Kidney (tissue), 14 donors: ENCODE data around the gene PTOV1. TPM values are rescaled to one million over a fixed set of nuclear protein-coding genes. Genes with fewer than 3 reads are reported as not detected.
A peak's percentile ranks its signal among the peaks of the same experiment; 100 is the strongest.

Experiments
- DNase-seq, 5 donors: peaks; one replicate each; pipeline ENCODE4 v3.0.0-alpha.2; 2013 to 2020
- FAIRE-seq: peaks from 2 replicates; lab custom pipeline; 2012; peaks lifted over from hg19 to GRCh38; lab: Jason Lieb, UNC
- H3K27ac ChIP-seq, 2 donors: one replicate each; pipeline ENCODE4 v1.7.0; 2013; ENCODE audit warnings: low read depth in 2 of 2, low read length in 2 of 2, inconsistent platforms in 1 of 2
- H3K27me3 ChIP-seq: one replicate; pipeline ENCODE4 v1.7.1; 2013; ENCODE audit warnings: low read length, inconsistent platforms; ENCODE audit not compliant: control insufficient read depth, insufficient read depth
- H3K36me3 ChIP-seq, 3 donors: one replicate each; pipeline versions ENCODE4 v1.7.0 to v1.7.1; 2013; ENCODE audit warnings: low read length in 3 of 3, control low read depth in 1 of 3, inconsistent platforms in 1 of 3; ENCODE audit not compliant: insufficient read depth in 3 of 3, control insufficient read depth in 2 of 3
- H3K4me1 ChIP-seq, 3 donors: one replicate each; pipeline versions ENCODE4 v1.7.0 to v1.7.1; 2013; ENCODE audit warnings: low read length in 3 of 3, inconsistent platforms in 1 of 3, low read depth in 1 of 3; ENCODE audit not compliant: control insufficient read depth in 2 of 3, insufficient read depth in 2 of 3
- H3K4me3 ChIP-seq, 3 donors: one replicate each; pipeline versions ENCODE4 v1.7.0 to v1.8.1; 2013; ENCODE audit warnings: low read length in 3 of 3, control low read depth in 1 of 3, inconsistent platforms in 1 of 3
- H3K9ac ChIP-seq, 3 donors: one replicate each; pipeline versions ENCODE4 v1.7.0 to v1.7.1; 2013; ENCODE audit warnings: low read length in 3 of 3, control low read depth in 1 of 3, inconsistent platforms in 1 of 3
- H3K9me3 ChIP-seq, 3 donors: one replicate each; pipeline versions ENCODE4 v1.7.0 to v1.7.1; 2013; ENCODE audit warnings: low read length in 3 of 3, control low read depth in 1 of 3, inconsistent platforms in 1 of 3; ENCODE audit not compliant: control insufficient read depth in 2 of 3, insufficient read depth in 1 of 3
- intact Hi-C: fragments of 100-400 bp; cut with DNase I; formaldehyde crosslinking; loops from one replicate; pipeline ENCODE4 v1.11.1; 2022
- polyA plus RNA-seq: library from polyadenylated mRNA; stranded (reverse); fragments of 350-450 nt; fragmentation: Illumina TruSeq; extraction: RNeasy Lipid Tissue Mini Kit (QIAGEN cat#74804); gene quantifications from one replicate; pipeline ENCODE4 v1.2.3, GENCODE V29; 2014; ENCODE audit warnings: low read depth, low replicate concordance; ENCODE audit not compliant: insufficient read depth
- total RNA-seq: library from RNA; stranded (reverse); fragmentation: NEBNext Ultra II Directional; extraction: Animal tissue kit (Norgen Biotek cat#: 25700); gene quantifications from one replicate; pipeline ENCODE4 v1.2.1, GENCODE V29; 2021
- TF ChIP-seq, protein P1 (sequence below): IDR thresholded peaks from 3 replicates; pipeline ENCODE4 v1.5.1; 2012; ENCODE audit warnings: mild to moderate bottlenecking, moderate library complexity, borderline replicate concordance; ENCODE audit not compliant: insufficient read depth; ENCODE audit errors: extremely low read depth
- donor health status: control.
- donor health status: control.
- donor health status: control.
- donor health status: control.
- donor health status: control.
- donor health status: DM: yes; HTN: yes; CAD: no.
- donor health status: Normal renal cell carcinoma (clear cell type).

PTOV1 gene
- total and polyA plus RNA-seq, 2 donors from 2014 or later, result 118 to 235 TPM

- TF ChIP-seq, protein P1, sequence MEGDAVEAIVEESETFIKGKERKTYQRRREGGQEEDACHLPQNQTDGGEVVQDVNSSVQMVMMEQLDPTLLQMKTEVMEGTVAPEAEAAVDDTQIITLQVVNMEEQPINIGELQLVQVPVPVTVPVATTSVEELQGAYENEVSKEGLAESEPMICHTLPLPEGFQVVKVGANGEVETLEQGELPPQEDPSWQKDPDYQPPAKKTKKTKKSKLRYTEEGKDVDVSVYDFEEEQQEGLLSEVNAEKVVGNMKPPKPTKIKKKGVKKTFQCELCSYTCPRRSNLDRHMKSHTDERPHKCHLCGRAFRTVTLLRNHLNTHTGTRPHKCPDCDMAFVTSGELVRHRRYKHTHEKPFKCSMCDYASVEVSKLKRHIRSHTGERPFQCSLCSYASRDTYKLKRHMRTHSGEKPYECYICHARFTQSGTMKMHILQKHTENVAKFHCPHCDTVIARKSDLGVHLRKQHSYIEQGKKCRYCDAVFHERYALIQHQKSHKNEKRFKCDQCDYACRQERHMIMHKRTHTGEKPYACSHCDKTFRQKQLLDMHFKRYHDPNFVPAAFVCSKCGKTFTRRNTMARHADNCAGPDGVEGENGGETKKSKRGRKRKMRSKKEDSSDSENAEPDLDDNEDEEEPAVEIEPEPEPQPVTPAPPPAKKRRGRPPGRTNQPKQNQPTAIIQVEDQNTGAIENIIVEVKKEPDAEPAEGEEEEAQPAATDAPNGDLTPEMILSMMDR, result no peak
- H3K9ac ChIP-seq, result peak within 1 kb of the TSS; percentile 91 to 99 (median 98)
- peak; percentile 99 for FAIRE-seq
- H3K36me3 ChIP-seq, result peaks cover 3 to 35% (median 18%) of the 10 kb centered on the region in 3 donors
- H3K27me3 ChIP-seq, result no peaks in the 10 kb centered on the region
- peaks cover 0 to 18% (median 14%) of the 10 kb centered on the region in 3 donors for H3K4me1 ChIP-seq
- peak; percentile 100 for DNase-seq
- H3K27ac ChIP-seq, result peak within 1 kb of the TSS; percentile 99 to 100
- intact Hi-C loops, result no loop called here
- no peaks in the 10 kb centered on the region for H3K9me3 ChIP-seq
- peak within 1 kb of the TSS; percentile 91 to 99 (median 97) for H3K4me3 ChIP-seq
Measured at GRCh38 chr19:49877020-49877878, 26.3 kb downstream of the PTOV1 start, which contains the start of the genes AKT1S1 and TBC1D17. TSS of gene AKT1S1 (minus strand) at chr19:49877355. CDS start at chr19:49873295, 4,060 bp downstream. TSS of gene TBC1D17 (plus strand) at chr19:49877702. CDS start at chr19:49877724, 22 bp downstream.

DNA sequence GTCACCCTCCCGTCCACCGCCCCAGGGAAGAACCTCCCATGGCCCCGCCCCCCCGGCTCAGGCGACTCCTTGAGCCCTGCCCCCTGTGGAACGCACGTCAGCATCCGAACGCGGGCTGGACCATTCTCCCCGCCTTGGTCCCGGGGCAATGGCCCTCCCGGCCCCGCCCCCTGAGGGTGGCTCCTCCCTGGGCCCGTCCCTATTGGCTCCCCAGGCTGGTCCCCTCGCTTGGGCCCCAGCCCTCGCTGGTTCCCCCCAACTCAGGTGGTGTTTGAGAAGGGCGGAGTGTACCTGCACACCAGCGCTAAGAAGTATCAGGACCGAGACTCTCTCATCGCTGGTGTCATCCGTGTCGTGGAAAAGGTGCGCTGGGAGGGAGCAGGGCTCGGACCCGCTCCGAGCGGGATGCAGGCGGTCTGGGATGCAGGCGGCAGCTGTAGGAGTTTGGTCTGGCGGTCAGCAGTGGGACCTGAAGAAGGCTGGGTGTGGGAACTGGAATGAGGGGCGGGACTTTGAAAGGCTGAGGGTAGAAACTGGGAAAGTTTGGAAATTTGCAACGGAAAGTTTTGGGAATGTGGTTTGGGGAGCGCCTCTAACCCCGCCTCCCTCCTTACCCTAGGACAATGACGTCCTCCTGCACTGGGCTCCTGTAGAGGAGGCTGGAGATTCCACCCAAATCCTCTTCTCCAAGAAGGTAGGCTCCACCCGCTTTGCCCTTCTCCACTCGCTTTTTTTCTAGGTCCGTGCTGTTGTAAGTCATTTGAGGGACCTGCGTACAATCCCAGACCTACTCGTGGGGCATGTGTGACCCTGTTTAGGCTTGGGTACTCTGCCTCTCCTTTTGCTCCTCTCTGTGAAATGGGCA lies 27.2 kb downstream of the PTOV1 start:
- DNase-seq, result peak; percentile 98 to 100 (median 99)
- H3K27me3 ChIP-seq, result no peaks in the 10 kb centered on the region
- peaks cover 0 to 3% (median 0%) of the 10 kb centered on the region in 3 donors for H3K9me3 ChIP-seq
- H3K4me3 ChIP-seq, result peak overlapping the region; percentile 91 to 94 (median 94)
- no peak for FAIRE-seq
- intact Hi-C loops, result no loop called here
- H3K27ac ChIP-seq, result peak overlapping the region; percentile 99 to 100
- peaks cover 0 to 18% (median 14%) of the 10 kb centered on the region in 3 donors for H3K4me1 ChIP-seq
- peak overlapping the region; percentile 77 to 90 (median 86) for H3K9ac ChIP-seq
- H3K36me3 ChIP-seq, result peaks cover 6 to 43% (median 22%) of the 10 kb centered on the region in 3 donors
- TF ChIP-seq, protein P1, result no peak

DNA sequence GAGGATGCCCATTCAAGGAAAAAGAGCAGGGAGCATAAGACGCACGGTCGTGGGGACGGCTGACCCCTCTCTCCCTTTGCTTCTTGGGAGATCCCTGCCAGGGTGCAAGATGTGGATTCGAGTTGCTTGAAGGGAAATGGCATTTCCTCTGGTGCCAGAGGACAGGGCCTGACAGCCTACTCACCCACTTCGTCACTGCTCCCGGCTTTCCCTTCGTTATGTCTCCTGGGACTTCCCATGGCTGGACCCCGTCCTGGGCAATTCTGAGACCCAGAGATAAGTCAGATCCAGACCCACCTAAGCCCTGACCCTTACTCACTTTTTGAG lies 27.7 kb downstream of the PTOV1 start:
- Histone ChIP-seq H3K36me3 (peaks cover 8 to 49% (median 28%) of the 10 kb centered on the region in 3 donors), H3K4me3 (peak overlapping the region in 1 of 3 donors; percentile 91), H3K4me1 (peaks cover 0 to 18% (median 14%) of the 10 kb centered on the region in 3 donors), H3K9ac (peak overlapping the region in 1 of 3 donors; percentile 77), H3K27me3 (no peaks in the 10 kb centered on the region), H3K27ac (no peak overlapping the region), H3K9me3 (peaks cover 0 to 5% (median 0%) of the 10 kb centered on the region in 3 donors)
- no peak for DNase-seq
- TF ChIP-seq, protein P1, result no peak
- intact Hi-C loops, result no loop called here
- no peak for FAIRE-seq
